A673 (cell line): ENCODE results near the gene STAU1. TPM values are rescaled to one million over a fixed set of nuclear protein-coding genes. Genes with fewer than 3 reads are reported as not detected.
"Not testable (repeated sequence)": the region's sequence is repeated elsewhere in the genome, so short reads cannot be mapped to it uniquely, and the experiment has no call there.

Experiments
- BruUV-seq: library from RNA; stranded (reverse); fragments of 400-500 nt; replicated peaks from 2 replicates; lab custom pipeline; 2021; lab: Mats Ljungman, UMichigan
- CTCF ChIA-PET: fragments of 300-600 bp; sonication (Branson Sonifier 250); formaldehyde crosslinking; loops from one replicate; lab custom pipeline; 2022; ENCODE audit warnings: antibody characterized with exemption; lab: Charles Lee
- POLR2A ChIA-PET: fragments of 300-600 bp; sonication (Branson Sonifier 250); formaldehyde crosslinking; loops from one replicate; lab custom pipeline; 2022; ENCODE audit warnings: antibody characterized with exemption; ENCODE audit not compliant: low non-redundant PET; lab: Charles Lee
- DNase-seq: peaks from one replicate; pipeline ENCODE4 v3.0.0-alpha.2; 2015; ENCODE audit warnings: low spot score
- H3K27ac ChIP-seq: fragments of 200-600 bp; sonication (generic); 2 replicates; pipeline ENCODE4 v1.5.1; 2016; ENCODE audit warnings: mixed run types, low read depth, mild to moderate bottlenecking, mixed read lengths, antibody characterized with exemption, low read length; ENCODE audit not compliant: poor library complexity, severe bottlenecking
- H3K27me3 ChIP-seq: fragments of 200-600 bp; sonication (generic); replicated peaks from 2 replicates; pipeline ENCODE4 v1.6.1; 2017; ENCODE audit warnings: mixed run types, low read depth, mild to moderate bottlenecking, mixed read lengths, antibody characterized with exemption, low read length; ENCODE audit not compliant: insufficient read depth, poor library complexity
- H3K36me3 ChIP-seq: fragments of 200-600 bp; sonication (generic); 2 replicates; pipeline ENCODE4 v1.6.1; 2016; ENCODE audit warnings: mixed run types, mild to moderate bottlenecking, mixed read lengths, antibody characterized with exemption, low read length; ENCODE audit not compliant: insufficient read depth, poor library complexity, severe bottlenecking
- H3K4me1 ChIP-seq: fragments of 200-600 bp; sonication (generic); 2 replicates; pipeline ENCODE4 v1.6.1; 2017; ENCODE audit warnings: mixed run types, mild to moderate bottlenecking, mixed read lengths, antibody characterized with exemption, low read length; ENCODE audit not compliant: insufficient read depth, poor library complexity, severe bottlenecking
- H3K4me3 ChIP-seq: fragments of 200-600 bp; sonication (generic); 2 replicates; pipeline ENCODE4 v1.5.1; 2016; ENCODE audit warnings: low read depth, mixed run types, mild to moderate bottlenecking, mixed read lengths, low read length; ENCODE audit not compliant: poor library complexity, severe bottlenecking
- H3K9me3 ChIP-seq: fragments of 200-600 bp; sonication (generic); 2 replicates; pipeline ENCODE4 v1.6.1; 2016; ENCODE audit warnings: mixed run types, low read depth, mild to moderate bottlenecking, mixed read lengths, antibody characterized with exemption, low read length; ENCODE audit not compliant: poor library complexity, severe bottlenecking
- CTCF ChIP-seq: fragments of 300-800, 200-600 bp; sonication (generic); conservative IDR thresholded peaks from 2 replicates; pipeline ENCODE4 v1.5.1; 2017; ENCODE audit warnings: low read depth, mild to moderate bottlenecking, antibody characterized with exemption, low read length, moderate library complexity, mixed read lengths
- EZH2 ChIP-seq: fragments of 200-600 bp; sonication (generic); IDR thresholded peaks from 2 replicates; pipeline ENCODE4 v1.6.1; 2017; ENCODE audit warnings: borderline replicate concordance, low read depth, mild to moderate bottlenecking, mixed read lengths, antibody characterized with exemption, low read length; ENCODE audit not compliant: poor library complexity, severe bottlenecking
- intact Hi-C: fragments of 100-400 bp; cut with micrococcal nuclease; formaldehyde crosslinking; loops from one replicate; pipeline ENCODE4 v1.10.0; 2022; ENCODE audit not compliant: unreplicated experiment
- total RNA-seq: library from RNA; stranded (reverse); gene quantifications from 2 replicates; pipeline ENCODE4 v1.2.3, GENCODE V29; 2021

Gene STAU1
- total RNA-seq, 1 experiment from 2014 or later: 104 TPM

DNA sequence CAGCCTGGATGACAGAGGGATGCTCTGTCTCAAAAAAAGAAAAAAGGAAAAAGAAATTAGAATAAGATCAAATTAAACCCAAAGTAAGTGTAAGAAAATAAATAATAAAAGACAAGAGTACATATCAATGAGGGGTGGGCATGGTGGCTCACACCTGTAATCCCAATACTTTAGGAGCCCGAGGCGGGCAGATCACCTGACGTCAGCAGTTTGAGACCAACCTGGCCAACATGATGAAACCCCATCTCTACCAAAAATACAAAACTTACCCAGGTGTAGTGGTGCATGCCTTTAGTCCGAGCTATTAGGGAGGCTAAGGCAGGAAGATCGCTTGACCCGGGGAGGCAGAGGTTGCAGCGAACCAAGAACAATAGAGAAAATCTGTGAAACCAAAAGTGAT is 14.9 kb upstream of the STAU1 start:
- POLR2A ChIA-PET: no interaction called here
- intact Hi-C loops: no loop called here
- DNase-seq: no peak

DNA sequence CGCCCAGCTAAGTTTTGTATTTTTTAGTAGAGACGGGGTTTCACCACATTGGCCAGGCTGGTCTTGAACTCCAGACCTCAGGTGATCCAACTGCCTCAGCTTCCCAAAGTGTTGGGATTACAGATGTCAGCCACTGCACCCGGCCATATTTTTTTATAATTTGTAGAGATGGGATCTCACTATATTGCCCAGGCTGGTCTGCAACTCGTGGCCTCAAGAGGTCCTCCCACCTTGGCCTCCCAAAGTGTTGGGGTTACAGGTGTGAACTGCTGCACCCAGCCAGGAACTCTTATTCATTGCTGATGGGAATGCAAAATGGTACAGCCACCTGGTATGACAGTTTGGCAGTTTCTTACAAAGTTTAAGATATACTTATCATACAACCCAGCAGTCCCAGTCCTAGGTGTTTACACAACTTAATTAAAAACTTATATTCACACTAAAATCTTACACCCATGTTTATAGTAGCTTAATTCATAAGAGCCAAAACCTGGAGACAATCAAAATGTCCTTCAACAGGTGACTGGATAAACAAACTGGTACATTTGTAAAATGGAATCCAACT is 11.7 kb upstream of the STAU1 start:
- TF ChIP-seq CTCF (no peak), EZH2 (no peak)
- CTCF ChIA-PET: no interaction called here
- BruUV-seq: no TSS peak
- DNase-seq: no peak
- H3K27me3 ChIP-seq: no peaks in the 10 kb centered on the region
- POLR2A ChIA-PET: no interaction called here
- no peaks in the 10 kb centered on the region for H3K4me1 ChIP-seq
- H3K9me3 ChIP-seq: no peaks in the 10 kb centered on the region
- H3K36me3 ChIP-seq: no peaks in the 10 kb centered on the region
- intact Hi-C loops: no loop called here
- no peak overlapping the region for H3K27ac ChIP-seq
- H3K4me3 ChIP-seq: no peak overlapping the region

More for the DNA sequence above, 14.9 kb upstream of the STAU1 start:
- BruUV-seq: no TSS peak
- Histone ChIP-seq H3K4me3 (no peak overlapping the region), H3K27me3 (no peaks in the 10 kb centered on the region), H3K9me3 (no peaks in the 10 kb centered on the region), H3K36me3 (no peaks in the 10 kb centered on the region), H3K4me1 (no peaks in the 10 kb centered on the region), H3K27ac (no peak overlapping the region)
- no peak for TF ChIP-seq EZH2
- TF ChIP-seq CTCF: no peak
- CTCF ChIA-PET: no interaction called here

GRCh38 chr20:49192944-49193518 is 4.9 kb upstream of the STAU1 start:
- intact Hi-C loops, H3K27me3 ChIP-seq, H3K36me3 ChIP-seq, CTCF ChIA-PET, DNase-seq, POLR2A ChIA-PET, H3K27ac ChIP-seq, BruUV-seq, H3K4me1 ChIP-seq, H3K4me3 ChIP-seq, H3K9me3 ChIP-seq: not testable (repeated sequence)
